GM12891 (cell line): Measurements from ENCODE around the gene SLC17A9.

Source experiments
- POLR2A ChIP-seq: IDR thresholded peaks from 2 replicates; pipeline ENCODE4 v1.6.1; 2011; ENCODE audit warnings: low read depth, low read length, control low read depth
- POLR2AphosphoS5 ChIP-seq: IDR thresholded peaks from 2 replicates; pipeline ENCODE4 v1.6.1; 2011; ENCODE audit warnings: low read depth, low read length, control low read depth

DNA sequence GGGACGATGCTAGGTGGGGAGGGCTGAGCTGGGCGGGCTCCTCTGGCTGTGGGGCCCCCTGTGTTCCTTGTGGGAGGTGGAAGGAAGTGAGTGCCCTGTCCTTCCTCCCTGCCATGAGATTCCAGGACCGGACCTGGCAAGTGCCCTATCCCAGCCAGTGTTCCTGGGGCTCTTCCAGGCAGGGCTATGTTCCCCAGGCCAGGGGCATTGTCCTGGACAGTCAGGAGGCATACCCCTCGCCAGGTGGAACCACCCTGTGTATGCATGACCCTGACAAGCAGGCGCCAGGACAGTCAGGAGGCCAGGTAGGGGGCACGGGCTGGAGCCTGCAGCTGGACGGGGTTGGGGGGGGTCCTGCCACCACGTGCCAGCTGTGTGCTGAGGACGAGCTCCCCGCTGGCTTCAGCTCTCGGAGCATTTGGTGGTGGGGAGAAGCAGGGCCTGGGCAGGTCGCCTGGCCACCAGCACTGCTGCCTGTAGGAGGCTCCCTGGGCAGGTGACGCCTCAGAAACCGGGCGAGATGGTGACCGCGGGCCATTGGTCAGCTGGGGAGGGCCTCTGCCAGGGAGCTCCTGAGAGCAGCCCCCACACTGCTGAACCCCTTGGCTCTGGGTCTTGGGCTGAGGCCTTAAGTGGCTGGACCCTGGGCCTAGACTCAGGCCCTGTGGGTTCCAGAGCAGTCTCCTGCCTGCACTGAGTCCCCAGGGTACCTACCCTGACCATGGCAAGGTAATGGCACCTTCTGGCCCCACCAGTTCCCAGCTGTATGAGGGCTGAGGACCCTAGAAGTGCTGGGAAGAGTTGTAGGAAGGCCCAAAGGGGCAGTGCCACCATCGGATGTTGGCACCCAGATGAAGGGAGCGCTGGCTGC is 694 bp downstream of the SLC17A9 start:
- TF ChIP-seq POLR2A (no peak), POLR2AphosphoS5 (no peak; the same call in 1 of the 2 replicates)
